BJ (cell line): ENCODE measurements around the gene TCF23. TPM values are rescaled to one million over a fixed set of nuclear protein-coding genes. Genes with fewer than 3 reads are reported as not detected.
A peak's percentile ranks its signal among the peaks of the same experiment; 100 is the strongest.

ENCODE experiments used
- CTCF ChIA-PET: fragments of 350-600 bp; formaldehyde crosslinking; extraction: SDS; loops from one replicate; lab custom pipeline; 2021; ENCODE audit warnings: antibody characterized with exemption, inconsistent platforms; lab: Yijun Ruan, JAX
- POLR2A ChIA-PET: fragments of 300-600 bp; sonication (Branson Sonifier 250); formaldehyde crosslinking; extraction: SDS; loops from one replicate; lab custom pipeline; 2021; ENCODE audit warnings: antibody characterized with exemption; lab: Charles Lee
- DNase-seq: peaks from one replicate; pipeline ENCODE4 v3.0.0-alpha.2; 2011; ENCODE audit warnings: low read depth
- H3K27me3 ChIP-seq: 2 replicates; pipeline ENCODE4 v1.6.0; 2011; ENCODE audit warnings: low read length; ENCODE audit not compliant: control insufficient read depth, insufficient read depth
- H3K36me3 ChIP-seq: 2 replicates; pipeline ENCODE4 v1.5.1; 2011; ENCODE audit warnings: low read length; ENCODE audit not compliant: control insufficient read depth, insufficient read depth
- H3K4me3 ChIP-seq: 2 replicates; pipeline ENCODE4 v1.5.1; 2011; ENCODE audit warnings: low read depth, mild to moderate bottlenecking, control low read depth, low read length
- CTCF ChIP-seq: IDR thresholded peaks from 2 replicates; pipeline ENCODE4 v1.5.1; 2011; ENCODE audit warnings: low read depth, mild to moderate bottlenecking, control low read depth, inconsistent platforms, low read length, moderate library complexity; ENCODE audit not compliant: insufficient read depth
- polyA plus RNA-seq: library from polyadenylated mRNA; depleted of rRNA; stranded (reverse); fragments of >200 nt; gene quantifications from 2 replicates; pipeline ENCODE4 v1.2.3, GENCODE V29; 2011

Gene TCF23
- polyA plus RNA-seq, 1 experiment, result not detected

- Histone ChIP-seq H3K27me3 (no peaks in the 10 kb centered on the region; the same call in 1 of the 2 replicates), H3K36me3 (no peaks in the 10 kb centered on the region), H3K4me3 (no peak overlapping the region)
- peak; percentile 80 for DNase-seq
- TF ChIP-seq CTCF, result no peak
- POLR2A ChIA-PET, result no interaction called here
- CTCF ChIA-PET, result interaction anchor here (0.9 to 5.2 kb wide), 6 partner anchors 15 to 99 kb away, joined by 3 to 24 read pairs (median 4); partner anchors contain the start of gene KHK
Observed at GRCh38 chr2:27185331-27186026, 36.7 kb downstream of the TCF23 start.

DNA sequence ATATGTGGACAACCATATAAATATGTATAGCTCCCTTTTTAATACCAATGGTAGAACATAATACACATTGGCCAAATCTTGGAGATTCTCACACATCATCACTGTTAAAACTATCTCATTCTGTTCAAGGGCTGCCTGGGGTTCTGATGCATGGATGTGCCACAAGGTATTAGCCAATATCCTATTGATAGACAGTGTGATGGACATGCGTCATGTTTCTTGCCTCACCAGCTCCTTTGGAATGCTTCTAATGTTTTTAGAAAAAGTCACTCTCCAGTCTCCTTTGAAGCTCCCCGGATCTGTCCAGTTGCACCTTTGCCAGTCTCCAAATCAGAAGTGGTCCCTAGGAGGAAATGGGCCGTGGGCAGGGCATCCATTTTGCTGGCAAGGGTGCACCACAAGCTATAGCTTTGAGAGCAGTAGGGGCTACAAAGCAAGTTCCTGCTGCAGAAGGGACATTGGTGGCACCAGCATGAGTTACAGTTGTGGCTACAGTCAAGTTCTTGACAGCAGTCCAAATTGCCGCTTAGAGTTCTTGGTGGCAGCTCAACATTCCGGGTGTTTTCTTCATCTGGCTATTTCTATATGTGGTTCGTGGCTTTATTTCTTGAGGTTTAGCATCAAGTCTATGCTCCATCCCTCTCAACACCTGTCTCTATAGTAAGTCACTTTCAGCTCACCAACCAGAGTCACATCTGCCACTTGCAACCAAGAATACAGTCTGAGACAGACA is 38.0 kb downstream of the TCF23 start:
- Histone ChIP-seq H3K4me3 (no peak overlapping the region), H3K27me3 (no peaks in the 10 kb centered on the region; the same call in 1 of the 2 replicates), H3K36me3 (no peaks in the 10 kb centered on the region)
- POLR2A ChIA-PET, result no interaction called here
- TF ChIP-seq CTCF, result no peak
- CTCF ChIA-PET, result interaction anchor here (1.0 to 5.2 kb wide), 7 partner anchors 16 to 100 kb away, joined by 3 to 24 read pairs (median 5); partner anchors contain the start of genes KHK and PREB
- DNase-seq, result no peak

- Histone ChIP-seq H3K4me3 (no peak overlapping the region), H3K36me3 (no peaks in the 10 kb centered on the region), H3K27me3 (no peaks in the 10 kb centered on the region; the same call in 1 of the 2 replicates)
- ChIA-PET CTCF (interaction anchor here (1.0 to 3.3 kb wide), 2 partner anchors 10 to 89 kb away, joined by 3 to 35 read pairs; no protein-coding TSS in a partner anchor), POLR2A (no interaction called here)
- TF ChIP-seq CTCF, result no peak
- DNase-seq, result no peak
Observed at GRCh38 chr2:27189989-27190388, 41.2 kb downstream of the TCF23 start.

DNA sequence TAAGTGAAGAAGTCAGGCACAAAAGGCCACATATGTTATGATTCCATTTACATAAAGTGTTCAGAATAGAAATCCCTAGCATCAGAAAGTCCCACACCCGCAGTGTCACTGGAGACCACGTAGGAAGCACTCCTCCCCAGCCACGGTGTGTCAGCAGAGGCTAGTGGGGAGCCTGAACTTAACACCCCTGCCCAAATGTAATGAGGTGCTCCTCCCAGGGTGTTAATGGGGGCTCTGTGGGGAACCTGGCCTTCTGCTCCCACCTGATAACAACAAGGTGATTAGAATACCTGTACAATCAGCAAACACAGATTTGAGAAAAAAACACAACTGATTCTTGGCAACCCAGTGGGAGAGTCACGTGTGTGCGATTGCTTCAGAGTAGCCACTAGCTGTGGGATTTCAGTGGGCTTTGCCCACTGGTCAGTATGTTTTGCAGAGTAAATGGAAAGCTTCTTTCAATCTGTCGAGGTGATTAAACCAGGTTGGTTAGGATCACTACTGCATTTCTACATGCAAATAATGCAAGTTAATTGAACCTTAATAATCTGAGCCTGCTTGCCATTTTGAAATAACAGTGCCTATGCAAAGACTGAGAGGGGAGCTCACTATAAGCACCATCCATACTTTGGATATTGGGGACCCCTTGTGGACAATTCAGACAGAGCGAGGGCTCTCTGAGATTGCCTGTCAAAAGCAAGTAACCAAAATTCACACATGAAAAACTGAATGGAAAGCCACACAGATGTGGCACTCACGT is 42.4 kb downstream of the TCF23 start:
- no peaks in the 10 kb centered on the region for H3K36me3 ChIP-seq
- TF ChIP-seq CTCF, result peak; percentile 74
- H3K27me3 ChIP-seq, result no peaks in the 10 kb centered on the region; the same call in 1 of the 2 replicates
- no peak for DNase-seq
- CTCF ChIA-PET, result interaction anchor here (0.7 to 3.3 kb wide), 21 partner anchors 13 to 225 kb away, joined by 3 to 38 read pairs (median 5); partner anchors contain the start of genes ABHD1, CGREF1, KHK and PRR30
- no peak overlapping the region for H3K4me3 ChIP-seq
- POLR2A ChIA-PET, result interaction anchor here (0.6 kb wide), 1 partner anchor 112 kb away, joined by 3 read pairs; no protein-coding TSS in a partner anchor
